ENCODE data around the gene SLC1A2.

SLC1A2 gene

GRCh38 chr11:35376118-35376510 lies 43.2 kb downstream of the SLC1A2 start:
- no peak for DNase-seq (ENCODE audit: low spot score)

DNA sequence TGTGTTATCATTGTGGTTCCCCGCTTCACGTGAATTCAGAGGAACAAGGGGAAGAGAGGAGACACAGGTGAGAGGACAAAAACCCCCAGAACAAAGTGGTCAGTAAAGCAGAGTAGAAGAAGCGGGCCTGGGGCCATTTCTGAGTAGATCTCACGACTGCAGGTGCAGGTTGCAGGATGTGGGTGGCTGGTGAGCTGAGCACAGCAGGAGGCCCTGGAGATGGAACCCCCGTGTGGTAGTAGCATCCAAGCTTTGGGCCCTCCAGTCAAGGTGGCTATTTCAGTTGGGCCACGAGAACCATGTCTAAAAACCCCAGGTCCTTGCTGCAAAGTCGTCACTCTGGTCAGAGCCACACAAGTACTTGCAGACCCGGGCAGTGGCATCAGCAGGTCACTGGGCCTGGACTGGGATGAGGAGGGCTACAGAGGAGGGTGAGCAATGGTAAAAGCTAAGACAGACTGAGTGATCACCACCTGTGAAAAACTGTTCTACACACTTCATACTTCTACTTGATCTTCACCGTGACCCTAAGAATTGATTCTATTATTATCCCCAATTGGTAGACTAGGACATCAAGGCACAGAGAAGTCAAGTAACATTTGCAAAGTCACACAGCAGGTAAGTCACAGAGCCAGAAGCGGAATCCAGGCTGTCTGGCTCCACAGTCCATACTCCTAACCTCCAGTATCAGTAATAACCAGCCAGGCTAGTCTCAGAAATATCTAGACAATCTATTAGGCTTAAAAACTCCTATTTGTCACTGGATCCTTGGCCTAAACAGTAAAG lies 43.8 kb downstream of the SLC1A2 start:
- DNase-seq (ENCODE audit: low spot score), result no peak

DNA sequence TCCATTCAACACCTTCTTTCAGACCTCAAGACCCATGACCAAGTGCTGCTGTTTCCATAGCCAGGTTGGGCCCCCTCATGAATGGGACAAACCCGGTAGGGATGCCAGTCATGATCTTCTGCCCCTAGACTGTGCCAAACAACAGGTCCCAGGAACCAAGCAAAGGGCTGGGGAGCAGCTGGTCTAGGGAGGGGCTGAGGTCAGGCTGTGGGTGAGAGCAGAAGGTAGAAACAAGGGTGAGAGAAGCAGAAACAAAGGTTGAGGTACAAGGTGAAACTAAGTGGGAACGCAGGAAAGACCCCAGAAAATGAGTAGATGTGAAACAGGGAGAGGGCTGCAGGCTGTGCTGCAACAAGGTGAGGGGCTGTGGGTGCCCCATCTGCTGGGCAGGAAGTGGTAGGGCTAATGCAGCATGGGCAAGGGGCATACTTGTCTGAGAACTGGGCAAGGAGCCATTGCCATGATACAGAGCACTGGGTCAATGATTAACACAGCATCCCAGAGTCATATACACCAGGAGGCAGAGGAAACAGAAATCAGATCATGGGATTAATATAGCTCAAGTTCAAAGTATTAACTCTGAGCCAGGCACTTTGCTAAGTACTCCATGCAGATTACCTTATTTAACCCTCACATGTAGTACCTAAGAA lies 45.9 kb downstream of the SLC1A2 start:
- no peak for DNase-seq (ENCODE audit: low spot score)

- no peak for DNase-seq (ENCODE audit: low spot score)
Observed at GRCh38 chr11:35372565-35373283, 46.6 kb downstream of the SLC1A2 start.

DNA sequence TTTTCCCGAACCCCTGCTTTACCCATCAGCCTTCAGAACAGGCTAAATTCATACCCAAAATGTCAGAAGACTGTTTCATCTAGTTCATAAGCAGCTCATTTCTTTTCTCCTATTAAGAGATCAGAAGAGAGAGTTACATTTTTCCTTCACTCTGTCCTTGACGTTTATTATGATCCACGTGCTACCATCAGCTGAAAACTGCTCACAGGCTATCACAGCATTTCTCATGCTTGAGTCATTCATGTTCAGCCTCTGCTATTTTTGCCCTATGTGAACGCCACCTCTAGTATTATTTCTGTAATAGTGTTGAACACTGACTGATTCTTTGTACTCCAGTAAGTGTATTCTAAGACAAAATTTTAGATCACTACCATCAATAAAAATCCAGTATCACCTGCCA lies 51.9 kb downstream of the SLC1A2 start:
- DNase-seq (ENCODE audit: low spot score), result peak; percentile 35

GRCh38 chr11:35366798-35367197 lies 52.6 kb downstream of the SLC1A2 start:
- no peak for DNase-seq (ENCODE audit: low spot score)

DNA sequence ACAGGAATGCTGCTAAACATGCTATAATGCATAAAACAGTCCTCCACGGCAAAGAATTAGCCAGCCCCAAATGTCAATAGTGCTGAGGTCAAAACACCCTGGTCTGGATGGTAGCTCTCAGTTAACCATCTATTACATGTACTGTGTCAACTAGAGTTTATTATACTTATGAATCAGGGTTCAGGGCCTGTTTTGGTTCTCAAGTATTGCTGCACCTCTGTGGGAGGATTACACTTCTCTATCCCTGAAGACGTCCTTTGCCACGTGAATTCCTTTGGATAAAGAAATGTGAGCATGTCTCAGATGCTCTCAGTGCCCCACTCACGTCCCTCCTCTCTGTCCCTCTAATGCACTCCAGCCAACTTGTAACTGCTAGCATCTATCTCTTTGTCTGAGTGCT lies 53.4 kb downstream of the SLC1A2 start:
- DNase-seq (ENCODE audit: low spot score), result no peak

- DNase-seq (ENCODE audit: low spot score), result no peak
Observed at GRCh38 chr11:35365395-35365794, 54.0 kb downstream of the SLC1A2 start.

- DNase-seq (ENCODE audit: low spot score), result peak; percentile 53
Observed at GRCh38 chr11:35363854-35364780, 55.2 kb downstream of the SLC1A2 start.

DNA sequence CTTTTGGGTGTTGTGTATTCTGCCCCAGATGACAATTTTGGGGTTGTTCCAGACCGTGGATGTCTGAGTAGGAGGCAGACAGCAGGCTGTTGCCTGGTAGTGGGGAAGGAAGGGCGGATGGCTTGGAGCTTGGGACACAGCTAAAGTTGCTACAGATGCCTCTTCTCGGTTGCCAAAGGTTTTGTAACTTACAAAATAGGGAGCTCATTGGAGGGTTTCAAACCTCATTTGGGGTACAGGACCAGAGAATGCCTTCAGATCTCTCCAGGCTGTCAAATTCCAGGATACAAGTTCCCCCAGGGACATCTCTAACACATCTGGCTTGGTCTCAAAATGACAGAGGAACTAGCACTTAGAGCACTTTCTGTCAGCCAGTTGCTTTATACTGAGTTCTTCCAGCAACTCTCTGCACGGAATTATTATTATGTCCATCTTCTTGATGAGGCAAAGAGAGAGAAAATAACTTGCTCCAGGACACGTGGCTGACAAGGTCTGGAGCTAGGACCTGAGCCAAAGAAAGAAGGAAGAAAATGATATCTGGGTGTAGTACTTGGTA lies 56.0 kb downstream of the SLC1A2 start:
- DNase-seq (ENCODE audit: low spot score), result no peak

GRCh38 chr11:35362521-35362980 lies 56.8 kb downstream of the SLC1A2 start:
- no peak for DNase-seq (ENCODE audit: low spot score)

GRCh38 chr11:35360055-35360530 lies 59.3 kb downstream of the SLC1A2 start:
- no peak for DNase-seq (ENCODE audit: low spot score)

- DNase-seq (ENCODE audit: low spot score), result no peak
Observed at GRCh38 chr11:35359321-35360054, 59.9 kb downstream of the SLC1A2 start.

GRCh38 chr11:35358391-35358790 lies 61.0 kb downstream of the SLC1A2 start:
- DNase-seq (ENCODE audit: low spot score), result no peak

- DNase-seq (ENCODE audit: low spot score), result no peak
Observed at GRCh38 chr11:35357923-35358322, 61.4 kb downstream of the SLC1A2 start.

DNA sequence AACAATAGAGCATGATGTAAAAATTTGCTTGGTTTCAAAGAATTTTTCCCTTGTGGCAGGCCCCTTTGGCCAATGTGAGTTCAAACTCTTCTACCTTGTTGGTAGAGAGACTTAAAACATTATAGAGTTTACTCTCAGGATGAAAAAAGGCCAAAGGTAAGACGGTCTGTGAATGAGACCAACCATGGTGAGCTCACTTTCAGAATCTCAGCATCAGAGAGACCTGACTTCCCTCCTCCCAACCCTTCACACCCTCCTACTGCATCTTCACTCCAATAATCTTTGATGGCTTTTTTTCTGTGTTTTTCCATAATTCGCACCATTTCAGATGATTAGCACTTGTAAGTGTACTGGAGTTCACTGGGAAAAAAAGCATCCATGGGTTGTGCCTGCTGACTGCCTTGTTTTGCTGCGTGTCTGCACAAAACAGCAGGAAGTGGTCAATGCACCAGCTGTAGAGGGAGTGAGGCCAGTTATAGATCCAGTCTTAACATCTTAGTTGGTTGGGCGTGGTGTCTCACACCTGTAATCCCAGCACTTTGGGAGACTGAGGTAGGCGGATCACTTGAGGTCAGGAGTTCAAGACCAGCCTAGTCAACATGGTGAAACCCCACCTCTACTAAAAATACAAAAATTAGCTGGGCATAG lies 64.1 kb downstream of the SLC1A2 start:
- no peak for DNase-seq (ENCODE audit: low spot score)

DNA sequence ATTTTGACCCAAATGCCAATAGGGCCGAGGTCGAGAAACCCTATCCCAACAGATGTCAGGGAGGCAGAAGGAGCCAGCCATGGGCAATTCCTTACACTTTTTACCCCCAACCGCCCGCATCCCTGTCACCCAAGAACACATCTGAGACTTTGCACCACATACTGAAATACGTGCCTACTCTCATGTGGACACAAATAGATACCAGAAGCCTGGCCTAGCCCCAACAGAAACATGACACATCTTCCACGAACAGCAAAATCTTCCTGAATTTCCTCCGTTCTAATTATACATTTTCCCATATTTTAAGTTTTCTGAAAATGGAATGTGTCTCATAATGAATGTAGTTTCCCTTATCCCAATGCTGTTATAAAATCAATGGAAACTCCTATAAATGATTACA lies 64.7 kb downstream of the SLC1A2 start:
- no peak for DNase-seq (ENCODE audit: low spot score)

GRCh38 chr11:35352077-35352888 lies 67.1 kb downstream of the SLC1A2 start:
- peak; percentile 60 for DNase-seq (ENCODE audit: low spot score)

GRCh38 chr11:35349897-35350296 lies 69.5 kb downstream of the SLC1A2 start:
- DNase-seq (ENCODE audit: low spot score), result no peak

Data from COLO829 (cell line).